GM21526 (cell line): ENCODE measurements around the gene RASSF3.
"Not testable (repeated sequence)": the region's sequence is repeated elsewhere in the genome, so short reads cannot be mapped to it uniquely, and the experiment has no call there.

ENCODE experiments used
- ATAC-seq: cut with Tn5 transposase; IDR thresholded peaks from one replicate; pipeline ENCODE4 v1.9.1; 2021; ENCODE audit warnings: moderate library complexity; ENCODE audit not compliant: unreplicated experiment, low FRiP score

RASSF3 gene

GRCh38 chr12:64610079-64610659, at the start of gene RASSF3:
Gene RASSF3, plus strand, starts transcription at chr12:64610495. Its CDS starts 138 bp downstream, at chr12:64610633.
- ATAC-seq: peak; percentile 52

GRCh38 chr12:64561302-64562136, 48.8 kb upstream of the RASSF3 start:
- no peak for ATAC-seq

- ATAC-seq: no peak
Measured at GRCh38 chr12:64566122-64566521, 44.2 kb upstream of the RASSF3 start.

GRCh38 chr12:64566831-64567517, 43.3 kb upstream of the RASSF3 start:
- no peak for ATAC-seq

GRCh38 chr12:64567570-64567969, 42.7 kb upstream of the RASSF3 start:
- no peak for ATAC-seq

- ATAC-seq: no peak
Measured at GRCh38 chr12:64568298-64568697, 42.0 kb upstream of the RASSF3 start.

GRCh38 chr12:64569923-64570691, 40.2 kb upstream of the RASSF3 start:
- ATAC-seq: no peak

- no peak for ATAC-seq
Measured at GRCh38 chr12:64571411-64571810, 38.9 kb upstream of the RASSF3 start.

GRCh38 chr12:64572241-64572640, 38.1 kb upstream of the RASSF3 start:
- ATAC-seq: no peak

GRCh38 chr12:64574837-64575236, 35.5 kb upstream of the RASSF3 start:
- no peak for ATAC-seq

GRCh38 chr12:64577046-64577445, 33.2 kb upstream of the RASSF3 start:
- no peak for ATAC-seq

GRCh38 chr12:64578566-64578965, 31.7 kb upstream of the RASSF3 start:
- no peak for ATAC-seq

- ATAC-seq: no peak
Measured at GRCh38 chr12:64580681-64581080, 29.6 kb upstream of the RASSF3 start.

GRCh38 chr12:64582114-64582513, 28.2 kb upstream of the RASSF3 start:
- no peak for ATAC-seq

- ATAC-seq: no peak
Measured at GRCh38 chr12:64582862-64583261, 27.4 kb upstream of the RASSF3 start.

GRCh38 chr12:64583395-64583770, 26.9 kb upstream of the RASSF3 start:
- not testable (repeated sequence) for ATAC-seq

- no peak for ATAC-seq
Measured at GRCh38 chr12:64583771-64584421, 26.4 kb upstream of the RASSF3 start.

GRCh38 chr12:64585104-64585503, 25.2 kb upstream of the RASSF3 start:
- no peak for ATAC-seq

GRCh38 chr12:64587447-64587846, 22.8 kb upstream of the RASSF3 start:
- ATAC-seq: no peak

- ATAC-seq: no peak
Measured at GRCh38 chr12:64590183-64590582, 20.1 kb upstream of the RASSF3 start.
